ENCODE results near the gene CCR5. TPM values are rescaled to one million over a fixed set of nuclear protein-coding genes. Genes with fewer than 3 reads are reported as not detected.

The CCR5 gene
- polyA plus RNA-seq, 3 donors = 1.2 to 3.6 (median 3.1) TPM

- TF ChIP-seq CTCF (IDR thresholded peaks at IDR 0.05) = peak; percentile 54
- Histone ChIP-seq H3K27ac (ENCODE audit: low read depth in 1 of 2, low read length in 2 of 2) (no peak overlapping the region), H3K9ac (ENCODE audit: insufficient read depth, low read length, poor library complexity, severe bottlenecking) (no peak overlapping the region), H3K4me3 (replicated peaks in 1 of 3; ENCODE audit: low read depth in 2 of 3, low read length in 3 of 3) (no peak overlapping the region), H2AFZ (ENCODE audit: insufficient read depth, low read depth, low read length, poor library complexity, severe bottlenecking) (no peak overlapping the region), H3K36me3 (replicated peaks in 1 of 2; ENCODE audit: control insufficient read depth in 1 of 2, insufficient read depth in 2 of 2, low read length in 2 of 2) (no peaks in the 10 kb centered on the region), H3K9me3 (replicated peaks in 1 of 2; ENCODE audit: control insufficient read depth in 1 of 2, insufficient read depth in 1 of 2, low read length in 2 of 2) (no peaks in the 10 kb centered on the region), H3K4me2 (replicated peaks; ENCODE audit: extremely low read depth, low read length, poor library complexity, severe bottlenecking) (no peak overlapping the region), H4K20me1 (ENCODE audit: insufficient read depth, low read length) (no peaks in the 10 kb centered on the region), H3K27me3 (ENCODE audit: control insufficient read depth in 2 of 2, insufficient read depth in 2 of 2, low read length in 2 of 2) (no peaks in the 10 kb centered on the region), H3K79me2 (ENCODE audit: insufficient read depth, low read length) (no peaks in the 10 kb centered on the region), H3K4me1 (ENCODE audit: control insufficient read depth in 1 of 2, insufficient read depth in 2 of 2, low read length in 2 of 2) (peaks cover 31 to 46% of the 10 kb centered on the region in 2 donors)
- intact Hi-C loops (cut with micrococcal nuclease) = loop anchor here in 1 of 2 donors (5.0 kb wide), 1 partner anchor 285 kb away; no protein-coding TSS in a partner anchor
- peak overlapping the region in 4 of 7 donors; percentile 46 to 75 (median 69) for H3K27ac Mint-ChIP-seq
- peak in 2 of 3 donors; percentile 36 to 37 for DNase-seq
- 100% methylated on average over 5 of the region's 9 CpGs for WGBS (ENCODE audit: insufficient coverage)
- H3K9me3 Mint-ChIP-seq = peaks cover 0 to 2% (median 0%) of the 10 kb centered on the region in 7 donors
- H3K4me1 Mint-ChIP-seq = peaks cover 41% of the 10 kb centered on the region
- H3K36me3 Mint-ChIP-seq = peaks cover 1 to 3% of the 10 kb centered on the region in 2 donors
- peak overlapping the region; percentile 31 to 69 for H3K4me3 Mint-ChIP-seq
- peaks cover 1 to 6% (median 2%) of the 10 kb centered on the region in 3 donors for H3K27me3 Mint-ChIP-seq (ENCODE audit: low read depth in 3 of 3)
Observed at GRCh38 chr3:46372492-46373359, 2.0 kb downstream of the CCR5 start.

DNA sequence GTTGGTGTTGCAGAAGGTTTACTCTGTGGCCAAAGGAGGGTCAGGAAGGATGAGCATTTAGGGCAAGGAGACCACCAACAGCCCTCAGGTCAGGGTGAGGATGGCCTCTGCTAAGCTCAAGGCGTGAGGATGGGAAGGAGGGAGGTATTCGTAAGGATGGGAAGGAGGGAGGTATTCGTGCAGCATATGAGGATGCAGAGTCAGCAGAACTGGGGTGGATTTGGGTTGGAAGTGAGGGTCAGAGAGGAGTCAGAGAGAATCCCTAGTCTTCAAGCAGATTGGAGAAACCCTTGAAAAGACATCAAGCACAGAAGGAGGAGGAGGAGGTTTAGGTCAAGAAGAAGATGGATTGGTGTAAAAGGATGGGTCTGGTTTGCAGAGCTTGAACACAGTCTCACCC, 4.0 kb downstream of the CCR5 start:
- no peaks in the 10 kb centered on the region for H3K79me2 ChIP-seq (ENCODE audit: insufficient read depth, low read length)
- DNase-seq = no peak
- H3K27me3 ChIP-seq (ENCODE audit: control insufficient read depth in 2 of 2, insufficient read depth in 2 of 2, low read length in 2 of 2) = no peaks in the 10 kb centered on the region
- Mint-ChIP-seq H3K36me3 (no peaks in the 10 kb centered on the region), H3K27me3 (ENCODE audit: low read depth in 3 of 3) (peaks cover 1 to 6% (median 4%) of the 10 kb centered on the region in 3 donors), H3K4me3 (no peak overlapping the region), H3K27ac (peak overlapping the region in 1 of 7 donors; percentile 58), H3K4me1 (peaks cover 27% of the 10 kb centered on the region), H3K9me3 (peaks cover 0 to 2% (median 0%) of the 10 kb centered on the region in 7 donors)
- no peak overlapping the region for H3K9ac ChIP-seq (ENCODE audit: insufficient read depth, low read length, poor library complexity, severe bottlenecking)
- H3K27ac ChIP-seq (ENCODE audit: low read depth in 1 of 2, low read length in 2 of 2) = no peak overlapping the region
- no peak overlapping the region for H3K4me3 ChIP-seq (replicated peaks in 1 of 3; ENCODE audit: low read depth in 2 of 3, low read length in 3 of 3)
- TF ChIP-seq CTCF (IDR thresholded peaks at IDR 0.05) = no peak
- no peak overlapping the region for H3K4me2 ChIP-seq (replicated peaks; ENCODE audit: extremely low read depth, low read length, poor library complexity, severe bottlenecking)
- no peaks in the 10 kb centered on the region for H3K36me3 ChIP-seq (replicated peaks in 1 of 2; ENCODE audit: control insufficient read depth in 1 of 2, insufficient read depth in 2 of 2, low read length in 2 of 2)
- H4K20me1 ChIP-seq (ENCODE audit: insufficient read depth, low read length) = no peaks in the 10 kb centered on the region
- intact Hi-C loops (cut with micrococcal nuclease) = loop anchor here (5.0 kb wide), 3 partner anchors 287 to 612 kb away; no protein-coding TSS in a partner anchor
- peaks cover 16 to 32% of the 10 kb centered on the region in 2 donors for H3K4me1 ChIP-seq (ENCODE audit: control insufficient read depth in 1 of 2, insufficient read depth in 2 of 2, low read length in 2 of 2)
- WGBS (ENCODE audit: insufficient coverage) = 84% methylated on average over 3 of the region's 3 CpGs
- H3K9me3 ChIP-seq (replicated peaks in 1 of 2; ENCODE audit: control insufficient read depth in 1 of 2, insufficient read depth in 1 of 2, low read length in 2 of 2) = no peaks in the 10 kb centered on the region
- no peak overlapping the region for H2AFZ ChIP-seq (ENCODE audit: insufficient read depth, low read depth, low read length, poor library complexity, severe bottlenecking)

All from CD14-positive monocyte (primary cell).